Memory B cell (primary cell): ENCODE data around the gene SMIM45.

Experiments used
- ATAC-seq: fragments of 150-1000 bp; cut with Tn5 transposase; 2 replicates; pipeline ENCODE4 v1.10.0; 2021; ENCODE audit warnings: low read depth, mild to moderate bottlenecking, moderate library complexity
- DNase-seq, 2 donors: peaks; one replicate each; pipeline ENCODE4 v3.0.0; 2022; ENCODE audit warnings: low spot score in 2 of 2
- H3K27ac Mint-ChIP-seq: one replicate; pipeline ENCODE4 v1.8.0; 2022; ENCODE audit warnings: mild to moderate bottlenecking, moderate library complexity, mixed read lengths
- H3K27me3 Mint-ChIP-seq: one replicate; pipeline ENCODE4 v1.8.0; 2022; ENCODE audit warnings: mixed read lengths
- H3K36me3 Mint-ChIP-seq: one replicate; pipeline ENCODE4 v1.8.0; 2022; ENCODE audit warnings: mild to moderate bottlenecking, mixed read lengths
- H3K4me1 Mint-ChIP-seq: one replicate; pipeline ENCODE4 v1.8.0; 2022; ENCODE audit warnings: mixed read lengths
- H3K4me3 Mint-ChIP-seq: one replicate; pipeline ENCODE4 v1.8.0; 2022; ENCODE audit warnings: mild to moderate bottlenecking, moderate library complexity, mixed read lengths
- H3K9me3 Mint-ChIP-seq: one replicate; pipeline ENCODE4 v1.8.0; 2022; ENCODE audit warnings: mixed read lengths

SMIM45 gene

GRCh38 chr22:41979423-41980250 lies 27.7 kb downstream of the SMIM45 start:
- H3K4me1 Mint-ChIP-seq, result peaks cover 15% of the 10 kb centered on the region
- no peak overlapping the region for H3K4me3 Mint-ChIP-seq
- no peak overlapping the region for H3K27ac Mint-ChIP-seq
- no peaks in the 10 kb centered on the region for H3K36me3 Mint-ChIP-seq
- ATAC-seq (no peak), DNase-seq (no peak)
- no peaks in the 10 kb centered on the region for H3K9me3 Mint-ChIP-seq
- H3K27me3 Mint-ChIP-seq, result peaks cover 25% of the 10 kb centered on the region

GRCh38 chr22:41982865-41983264 lies 30.9 kb downstream of the SMIM45 start:
- H3K4me1 Mint-ChIP-seq, result peaks cover 2% of the 10 kb centered on the region
- peaks cover 2% of the 10 kb centered on the region for H3K36me3 Mint-ChIP-seq
- peaks cover 11% of the 10 kb centered on the region for H3K27me3 Mint-ChIP-seq
- no peak overlapping the region for H3K27ac Mint-ChIP-seq
- ATAC-seq (no peak), DNase-seq (no peak)
- H3K4me3 Mint-ChIP-seq, result no peak overlapping the region
- H3K9me3 Mint-ChIP-seq, result no peaks in the 10 kb centered on the region

- H3K27me3 Mint-ChIP-seq, result peaks cover 12% of the 10 kb centered on the region
- ATAC-seq (no peak), DNase-seq (no peak)
- H3K27ac Mint-ChIP-seq, result no peak overlapping the region
- H3K36me3 Mint-ChIP-seq, result peaks cover 2% of the 10 kb centered on the region
- no peaks in the 10 kb centered on the region for H3K9me3 Mint-ChIP-seq
- H3K4me3 Mint-ChIP-seq, result no peak overlapping the region
- H3K4me1 Mint-ChIP-seq, result peaks cover 2% of the 10 kb centered on the region
These were observed 31.8 kb downstream of the SMIM45 start for GRCh38 chr22:41983513-41984405.

- Mint-ChIP-seq H3K4me1 (peaks cover 2% of the 10 kb centered on the region), H3K9me3 (no peaks in the 10 kb centered on the region), H3K27ac (no peak overlapping the region), H3K4me3 (no peak overlapping the region), H3K36me3 (peaks cover 2% of the 10 kb centered on the region), H3K27me3 (peaks cover 10% of the 10 kb centered on the region)
- ATAC-seq (no peak), DNase-seq (no peak)
These were observed 35.3 kb downstream of the SMIM45 start for GRCh38 chr22:41987276-41987675.

GRCh38 chr22:41989246-41989645 lies 37.3 kb downstream of the SMIM45 start:
- DNase-seq (no peak), ATAC-seq (no peak)
- peaks cover 8% of the 10 kb centered on the region for H3K27me3 Mint-ChIP-seq
- H3K27ac Mint-ChIP-seq, result no peak overlapping the region
- no peak overlapping the region for H3K4me3 Mint-ChIP-seq
- H3K4me1 Mint-ChIP-seq, result no peaks in the 10 kb centered on the region
- H3K36me3 Mint-ChIP-seq, result peaks cover 2% of the 10 kb centered on the region
- no peaks in the 10 kb centered on the region for H3K9me3 Mint-ChIP-seq

- DNase-seq, result no peak
- ATAC-seq, result no peak
- Mint-ChIP-seq H3K36me3 (peaks cover under 1% of the 10 kb centered on the region), H3K27ac (no peak overlapping the region), H3K4me1 (peaks cover 3% of the 10 kb centered on the region), H3K4me3 (no peak overlapping the region), H3K9me3 (no peaks in the 10 kb centered on the region), H3K27me3 (peaks cover 6% of the 10 kb centered on the region)
These were observed 39.2 kb downstream of the SMIM45 start for GRCh38 chr22:41991111-41991510.

GRCh38 chr22:41992496-41992895 lies 40.5 kb downstream of the SMIM45 start:
- Mint-ChIP-seq H3K27me3 (peaks cover 5% of the 10 kb centered on the region), H3K4me3 (no peak overlapping the region), H3K9me3 (no peaks in the 10 kb centered on the region), H3K36me3 (no peaks in the 10 kb centered on the region), H3K27ac (no peak overlapping the region), H3K4me1 (peaks cover 3% of the 10 kb centered on the region)
- ATAC-seq, result no peak
- no peak for DNase-seq

- H3K36me3 Mint-ChIP-seq, result peaks cover 1% of the 10 kb centered on the region
- H3K27ac Mint-ChIP-seq, result no peak overlapping the region
- peaks cover 17% of the 10 kb centered on the region for H3K4me1 Mint-ChIP-seq
- no peak for DNase-seq
- no peak for ATAC-seq
- H3K4me3 Mint-ChIP-seq, result no peak overlapping the region
- H3K27me3 Mint-ChIP-seq, result no peaks in the 10 kb centered on the region
- H3K9me3 Mint-ChIP-seq, result no peaks in the 10 kb centered on the region
These were observed 43.3 kb downstream of the SMIM45 start for GRCh38 chr22:41995211-41995610.

- Mint-ChIP-seq H3K9me3 (no peaks in the 10 kb centered on the region), H3K4me1 (peaks cover 17% of the 10 kb centered on the region), H3K36me3 (peaks cover 11% of the 10 kb centered on the region), H3K27me3 (no peaks in the 10 kb centered on the region), H3K4me3 (no peak overlapping the region), H3K27ac (no peak overlapping the region)
- no peak for ATAC-seq
- no peak for DNase-seq
These were observed 44.9 kb downstream of the SMIM45 start for GRCh38 chr22:41996826-41997225.

- ATAC-seq (peak; percentile 96), DNase-seq (peak; percentile 83 to 94)
- Mint-ChIP-seq H3K9me3 (no peaks in the 10 kb centered on the region), H3K4me3 (peak within 1 kb of the TSS; percentile 94), H3K4me1 (peaks cover 17% of the 10 kb centered on the region), H3K27me3 (no peaks in the 10 kb centered on the region), H3K27ac (peak within 1 kb of the TSS; percentile 91), H3K36me3 (peaks cover 14% of the 10 kb centered on the region)
These were observed 46.7 kb downstream of the SMIM45 start, which contains the start of gene WBP2NL for GRCh38 chr22:41998361-41999261. Gene WBP2NL, plus strand, starts transcription at chr22:41998788. Its CDS starts 31 bp downstream, at chr22:41998819.

- Mint-ChIP-seq H3K4me1 (peaks cover 15% of the 10 kb centered on the region), H3K9me3 (peaks cover under 1% of the 10 kb centered on the region), H3K27ac (no peak overlapping the region), H3K27me3 (no peaks in the 10 kb centered on the region), H3K4me3 (no peak overlapping the region), H3K36me3 (peaks cover 16% of the 10 kb centered on the region)
- DNase-seq (no peak), ATAC-seq (no peak)
These were observed 48.5 kb downstream of the SMIM45 start for GRCh38 chr22:42000466-42000865.

- ATAC-seq (no peak), DNase-seq (no peak)
- Mint-ChIP-seq H3K4me1 (peaks cover 14% of the 10 kb centered on the region), H3K36me3 (peaks cover 16% of the 10 kb centered on the region), H3K4me3 (no peak overlapping the region), H3K9me3 (peaks cover 3% of the 10 kb centered on the region), H3K27me3 (no peaks in the 10 kb centered on the region), H3K27ac (no peak overlapping the region)
These were observed 49.2 kb downstream of the SMIM45 start for GRCh38 chr22:42001121-42001520.

GRCh38 chr22:42001706-42002105 lies 49.8 kb downstream of the SMIM45 start:
- H3K4me3 Mint-ChIP-seq, result no peak overlapping the region
- no peak for ATAC-seq
- peaks cover 16% of the 10 kb centered on the region for H3K36me3 Mint-ChIP-seq
- H3K4me1 Mint-ChIP-seq, result peaks cover 14% of the 10 kb centered on the region
- no peaks in the 10 kb centered on the region for H3K27me3 Mint-ChIP-seq
- DNase-seq, result no peak
- no peak overlapping the region for H3K27ac Mint-ChIP-seq
- peaks cover 3% of the 10 kb centered on the region for H3K9me3 Mint-ChIP-seq
